GM12878 (cell line): ENCODE data around the gene HOXA2. TPM values are rescaled to one million over a fixed set of nuclear protein-coding genes. Genes with fewer than 3 reads are reported as not detected.

Experiments
- CHD1 ChIP-seq: IDR thresholded peaks from 2 replicates; pipeline ENCODE4 v1.6.1; 2012; ENCODE audit warnings: low read depth, low read length, improper control_type of control experiment
- RBBP5 ChIP-seq: fragments of 200-600 bp; sonication (generic); conservative IDR thresholded peaks from 2 replicates; pipeline ENCODE4 v1.6.1; 2016
- STAT3 ChIP-seq: IDR thresholded peaks from 2 replicates; pipeline ENCODE4 v1.6.1; 2011; ENCODE audit warnings: low read depth, low read length, improper control_type of control experiment
- ZNF384 ChIP-seq: IDR thresholded peaks from 2 replicates; pipeline ENCODE4 v1.6.1; 2012; ENCODE audit warnings: low read depth, mild to moderate bottlenecking, low read length, improper control_type of control experiment, borderline replicate concordance
- polyA plus RNA-seq, 11 experiments: library from polyadenylated mRNA; depleted of rRNA in 4 of 11; unstranded in 6 of 11; stranded (reverse) in 5 of 11; fragments of >200 nt; fragmentation: Nextera tagmentation in 4 of 11; fragmentation: Illumina TruSeq in 1 of 11; extraction: Ambion mirVana in 4 of 11; extraction: Trizol in 1 of 11; gene quantifications; 1 replicate in 1 of 11; 2 replicates in 10 of 11; pipeline versions ENCODE4 v1.2.1 to v1.2.3, GENCODE V29; 2011 to 2016; ENCODE audit warnings: inconsistent platforms in 2 of 11, missing spikeins in 2 of 11, low read depth in 1 of 11
- total RNA-seq, 4 experiments: library from RNA; depleted of rRNA in 3 of 4; stranded (reverse); fragments of >200 nt in 3 of 4; fragmentation: Illumina TruSeq in 1 of 4; extraction: Trizol in 1 of 4; gene quantifications; 2 replicates each; pipeline versions ENCODE4 v1.2.1 to v1.2.3, GENCODE V29; 2013 to 2021
- TF ChIP-seq, protein P1 (sequence below): fragments of 450-650 bp; IDR thresholded peaks from 2 replicates; pipeline ENCODE4 v1.6.1; 2016; ENCODE audit warnings: mild to moderate bottlenecking, moderate library complexity, borderline replicate concordance
- TF ChIP-seq, protein P2 (sequence below): IDR thresholded peaks from 2 replicates; pipeline ENCODE4 v1.6.1; 2012; ENCODE audit warnings: improper control_type of control experiment, low read depth, low read length; ENCODE audit not compliant: insufficient replicate concordance

The HOXA2 gene
- total and polyA plus RNA-seq, 10 of the 15 experiments (the other 5 are each of a cell fraction or from before 2014, with no cell fraction given) = not detected

DNA sequence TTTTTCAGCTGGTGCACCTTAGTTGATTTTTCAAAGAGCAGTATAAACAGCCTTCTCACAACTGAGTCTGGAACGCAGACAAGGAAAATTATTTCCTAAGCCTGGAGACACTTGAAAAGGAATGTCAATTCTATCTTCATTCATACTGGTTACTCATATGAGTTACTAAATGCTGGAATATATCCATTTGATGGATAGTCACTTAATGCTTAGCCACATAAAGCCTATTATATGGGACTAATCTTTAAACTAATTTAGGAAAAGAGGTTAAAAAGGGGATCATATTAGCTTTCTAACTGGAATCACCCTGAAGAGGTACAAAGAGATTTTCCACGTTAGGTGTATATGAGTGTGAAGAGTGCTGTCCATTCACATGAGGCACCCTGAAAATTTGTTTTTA lies 29.7 kb upstream of the HOXA2 start (continued):
- TF ChIP-seq, protein P1, sequence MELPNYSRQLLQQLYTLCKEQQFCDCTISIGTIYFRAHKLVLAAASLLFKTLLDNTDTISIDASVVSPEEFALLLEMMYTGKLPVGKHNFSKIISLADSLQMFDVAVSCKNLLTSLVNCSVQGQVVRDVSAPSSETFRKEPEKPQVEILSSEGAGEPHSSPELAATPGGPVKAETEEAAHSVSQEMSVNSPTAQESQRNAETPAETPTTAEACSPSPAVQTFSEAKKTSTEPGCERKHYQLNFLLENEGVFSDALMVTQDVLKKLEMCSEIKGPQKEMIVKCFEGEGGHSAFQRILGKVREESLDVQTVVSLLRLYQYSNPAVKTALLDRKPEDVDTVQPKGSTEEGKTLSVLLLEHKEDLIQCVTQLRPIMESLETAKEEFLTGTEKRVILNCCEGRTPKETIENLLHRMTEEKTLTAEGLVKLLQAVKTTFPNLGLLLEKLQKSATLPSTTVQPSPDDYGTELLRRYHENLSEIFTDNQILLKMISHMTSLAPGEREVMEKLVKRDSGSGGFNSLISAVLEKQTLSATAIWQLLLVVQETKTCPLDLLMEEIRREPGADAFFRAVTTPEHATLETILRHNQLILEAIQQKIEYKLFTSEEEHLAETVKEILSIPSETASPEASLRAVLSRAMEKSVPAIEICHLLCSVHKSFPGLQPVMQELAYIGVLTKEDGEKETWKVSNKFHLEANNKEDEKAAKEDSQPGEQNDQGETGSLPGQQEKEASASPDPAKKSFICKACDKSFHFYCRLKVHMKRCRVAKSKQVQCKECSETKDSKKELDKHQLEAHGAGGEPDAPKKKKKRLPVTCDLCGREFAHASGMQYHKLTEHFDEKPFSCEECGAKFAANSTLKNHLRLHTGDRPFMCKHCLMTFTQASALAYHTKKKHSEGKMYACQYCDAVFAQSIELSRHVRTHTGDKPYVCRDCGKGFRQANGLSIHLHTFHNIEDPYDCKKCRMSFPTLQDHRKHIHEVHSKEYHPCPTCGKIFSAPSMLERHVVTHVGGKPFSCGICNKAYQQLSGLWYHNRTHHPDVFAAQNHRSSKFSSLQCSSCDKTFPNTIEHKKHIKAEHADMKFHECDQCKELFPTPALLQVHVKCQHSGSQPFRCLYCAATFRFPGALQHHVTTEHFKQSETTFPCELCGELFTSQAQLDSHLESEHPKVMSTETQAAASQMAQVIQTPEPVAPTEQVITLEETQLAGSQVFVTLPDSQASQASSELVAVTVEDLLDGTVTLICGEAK = no peak
- TF ChIP-seq ZNF384 (no peak), CHD1 (no peak), RBBP5 (no peak), STAT3 (no peak)
- TF ChIP-seq, protein P2, sequence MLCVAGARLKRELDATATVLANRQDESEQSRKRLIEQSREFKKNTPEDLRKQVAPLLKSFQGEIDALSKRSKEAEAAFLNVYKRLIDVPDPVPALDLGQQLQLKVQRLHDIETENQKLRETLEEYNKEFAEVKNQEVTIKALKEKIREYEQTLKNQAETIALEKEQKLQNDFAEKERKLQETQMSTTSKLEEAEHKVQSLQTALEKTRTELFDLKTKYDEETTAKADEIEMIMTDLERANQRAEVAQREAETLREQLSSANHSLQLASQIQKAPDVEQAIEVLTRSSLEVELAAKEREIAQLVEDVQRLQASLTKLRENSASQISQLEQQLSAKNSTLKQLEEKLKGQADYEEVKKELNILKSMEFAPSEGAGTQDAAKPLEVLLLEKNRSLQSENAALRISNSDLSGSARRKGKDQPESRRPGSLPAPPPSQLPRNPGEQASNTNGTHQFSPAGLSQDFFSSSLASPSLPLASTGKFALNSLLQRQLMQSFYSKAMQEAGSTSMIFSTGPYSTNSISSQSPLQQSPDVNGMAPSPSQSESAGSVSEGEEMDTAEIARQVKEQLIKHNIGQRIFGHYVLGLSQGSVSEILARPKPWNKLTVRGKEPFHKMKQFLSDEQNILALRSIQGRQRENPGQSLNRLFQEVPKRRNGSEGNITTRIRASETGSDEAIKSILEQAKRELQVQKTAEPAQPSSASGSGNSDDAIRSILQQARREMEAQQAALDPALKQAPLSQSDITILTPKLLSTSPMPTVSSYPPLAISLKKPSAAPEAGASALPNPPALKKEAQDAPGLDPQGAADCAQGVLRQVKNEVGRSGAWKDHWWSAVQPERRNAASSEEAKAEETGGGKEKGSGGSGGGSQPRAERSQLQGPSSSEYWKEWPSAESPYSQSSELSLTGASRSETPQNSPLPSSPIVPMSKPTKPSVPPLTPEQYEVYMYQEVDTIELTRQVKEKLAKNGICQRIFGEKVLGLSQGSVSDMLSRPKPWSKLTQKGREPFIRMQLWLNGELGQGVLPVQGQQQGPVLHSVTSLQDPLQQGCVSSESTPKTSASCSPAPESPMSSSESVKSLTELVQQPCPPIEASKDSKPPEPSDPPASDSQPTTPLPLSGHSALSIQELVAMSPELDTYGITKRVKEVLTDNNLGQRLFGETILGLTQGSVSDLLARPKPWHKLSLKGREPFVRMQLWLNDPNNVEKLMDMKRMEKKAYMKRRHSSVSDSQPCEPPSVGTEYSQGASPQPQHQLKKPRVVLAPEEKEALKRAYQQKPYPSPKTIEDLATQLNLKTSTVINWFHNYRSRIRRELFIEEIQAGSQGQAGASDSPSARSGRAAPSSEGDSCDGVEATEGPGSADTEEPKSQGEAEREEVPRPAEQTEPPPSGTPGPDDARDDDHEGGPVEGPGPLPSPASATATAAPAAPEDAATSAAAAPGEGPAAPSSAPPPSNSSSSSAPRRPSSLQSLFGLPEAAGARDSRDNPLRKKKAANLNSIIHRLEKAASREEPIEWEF = no peak
